ENCODE data around the gene OBP2B.
"Not testable (repeated sequence)": the region's sequence is repeated elsewhere in the genome, so short reads cannot be mapped to it uniquely, and the experiment has no call there.

The OBP2B gene

DNA sequence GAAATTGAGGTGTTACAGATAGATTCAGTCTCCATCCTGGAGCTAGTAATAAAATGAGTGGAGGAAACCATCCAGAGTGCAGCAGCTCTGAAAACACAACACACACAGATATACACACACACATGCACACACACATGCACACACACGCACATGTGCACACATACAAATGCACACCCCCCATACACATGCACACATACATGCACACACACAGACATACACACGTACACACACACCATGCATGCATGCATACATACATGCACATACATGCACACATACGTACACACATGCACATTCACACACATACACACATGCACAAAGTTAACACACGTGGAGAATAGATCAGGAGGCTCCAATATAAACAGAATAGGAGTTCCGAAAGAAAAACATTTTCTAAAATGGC, 21.0 kb upstream of the OBP2B start:
- DNase-seq (ENCODE audit: low read depth) = no peak
- TF ChIP-seq, protein P1, sequence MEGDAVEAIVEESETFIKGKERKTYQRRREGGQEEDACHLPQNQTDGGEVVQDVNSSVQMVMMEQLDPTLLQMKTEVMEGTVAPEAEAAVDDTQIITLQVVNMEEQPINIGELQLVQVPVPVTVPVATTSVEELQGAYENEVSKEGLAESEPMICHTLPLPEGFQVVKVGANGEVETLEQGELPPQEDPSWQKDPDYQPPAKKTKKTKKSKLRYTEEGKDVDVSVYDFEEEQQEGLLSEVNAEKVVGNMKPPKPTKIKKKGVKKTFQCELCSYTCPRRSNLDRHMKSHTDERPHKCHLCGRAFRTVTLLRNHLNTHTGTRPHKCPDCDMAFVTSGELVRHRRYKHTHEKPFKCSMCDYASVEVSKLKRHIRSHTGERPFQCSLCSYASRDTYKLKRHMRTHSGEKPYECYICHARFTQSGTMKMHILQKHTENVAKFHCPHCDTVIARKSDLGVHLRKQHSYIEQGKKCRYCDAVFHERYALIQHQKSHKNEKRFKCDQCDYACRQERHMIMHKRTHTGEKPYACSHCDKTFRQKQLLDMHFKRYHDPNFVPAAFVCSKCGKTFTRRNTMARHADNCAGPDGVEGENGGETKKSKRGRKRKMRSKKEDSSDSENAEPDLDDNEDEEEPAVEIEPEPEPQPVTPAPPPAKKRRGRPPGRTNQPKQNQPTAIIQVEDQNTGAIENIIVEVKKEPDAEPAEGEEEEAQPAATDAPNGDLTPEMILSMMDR (IDR thresholded peaks at IDR 0.05; ENCODE audit: insufficient read depth, low read depth, low read length, missing control alignments) = no peak

DNA sequence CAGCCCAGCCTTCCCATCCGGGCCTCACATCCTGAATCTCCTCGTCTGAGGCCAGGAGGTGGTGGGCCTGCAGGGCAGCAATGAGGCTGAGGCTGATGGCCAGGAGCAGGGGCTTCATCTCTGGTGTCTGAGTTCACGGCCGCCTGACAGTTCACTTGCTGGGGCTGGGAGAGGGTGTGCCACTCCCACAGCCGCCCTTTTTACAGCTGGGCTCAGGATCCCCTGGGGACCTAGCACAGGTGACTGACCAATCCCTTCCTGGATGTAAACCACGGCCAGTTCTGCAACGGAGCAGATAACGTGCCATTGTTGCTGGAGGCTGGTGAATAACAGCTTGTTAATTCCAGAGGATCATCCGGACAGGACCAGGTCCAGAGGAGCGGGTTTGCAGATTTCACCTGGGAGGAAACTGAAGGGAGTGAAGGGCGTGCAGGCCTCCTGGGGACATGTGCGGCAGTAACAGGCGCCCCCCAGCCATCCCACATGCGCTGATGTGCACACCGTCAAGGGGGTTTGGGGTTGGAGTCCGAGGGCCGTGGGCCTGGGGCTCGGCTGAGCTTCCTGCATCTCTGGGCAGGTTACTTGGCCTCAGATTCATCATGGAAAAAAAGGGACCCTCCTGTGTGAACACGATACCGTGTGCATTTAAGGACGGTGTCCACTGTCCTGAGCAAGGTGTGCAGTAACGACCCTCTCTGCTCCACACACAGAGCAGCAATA, 19.6 kb upstream of the OBP2B start:
- DNase-seq (ENCODE audit: low read depth); H3K4me3 ChIP-seq (ENCODE audit: low read length): not testable (repeated sequence)

More for the DNA sequence above, 21.0 kb upstream of the OBP2B start:
- no peak overlapping the region for H3K4me3 ChIP-seq (ENCODE audit: low read length)

DNA sequence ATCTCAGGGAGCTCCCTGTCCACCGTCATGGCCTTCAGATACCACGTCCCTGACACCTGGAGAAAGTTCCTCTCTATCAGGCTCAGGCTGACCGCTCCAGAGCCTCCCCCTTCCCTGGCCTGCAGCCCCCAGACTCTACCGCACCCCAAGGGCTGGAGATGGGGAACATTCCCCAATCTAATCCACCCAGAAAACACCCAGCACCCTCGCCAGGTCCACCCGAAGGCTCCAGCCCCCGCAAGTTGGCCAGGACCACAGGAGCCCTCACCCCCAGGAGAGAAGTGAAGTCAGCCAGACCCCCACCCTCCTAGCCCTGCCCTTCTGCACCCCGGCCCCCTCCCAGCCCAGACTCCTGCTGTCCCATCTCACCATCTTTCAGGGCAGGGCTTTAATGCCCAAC, 18.9 kb upstream of the OBP2B start:
- not testable (repeated sequence) for DNase-seq (ENCODE audit: low read depth); H3K4me3 ChIP-seq (ENCODE audit: low read length)

DNA sequence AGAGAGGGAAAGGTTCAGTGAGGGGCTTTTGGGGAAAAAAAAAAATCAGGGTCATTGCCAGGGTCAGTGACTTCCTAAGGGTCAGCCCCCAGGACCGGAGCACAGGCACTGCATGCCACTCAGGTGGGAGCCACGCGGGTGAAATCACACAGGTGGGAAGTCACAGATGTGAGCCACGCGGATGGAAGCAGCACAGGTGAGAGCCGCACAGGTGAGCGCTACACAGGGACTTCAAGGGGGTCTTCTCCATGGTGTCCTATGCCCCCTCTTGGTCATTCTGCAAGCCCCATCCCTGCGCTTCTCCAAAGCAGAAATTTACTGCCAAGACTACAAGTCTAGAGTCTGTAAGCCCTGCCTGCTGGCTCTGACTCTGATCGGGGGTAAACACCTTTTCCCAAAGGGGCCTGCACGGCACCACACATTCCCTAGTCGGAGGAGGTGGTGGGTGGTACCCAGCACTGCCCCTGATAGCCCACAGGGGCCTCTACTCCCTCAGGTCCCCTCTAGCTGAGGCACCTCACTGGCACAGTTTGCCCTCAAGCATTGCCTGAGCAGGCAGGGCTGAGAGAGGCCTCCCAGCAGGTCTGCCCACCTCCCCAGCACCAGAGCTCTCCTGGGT, 18.3 kb upstream of the OBP2B start:
- no peak for DNase-seq (ENCODE audit: low read depth)
- TF ChIP-seq, protein P1 (IDR thresholded peaks at IDR 0.05; ENCODE audit: insufficient read depth, low read depth, low read length, missing control alignments) = no peak
- H3K4me3 ChIP-seq (ENCODE audit: low read length) = no peak overlapping the region

DNA sequence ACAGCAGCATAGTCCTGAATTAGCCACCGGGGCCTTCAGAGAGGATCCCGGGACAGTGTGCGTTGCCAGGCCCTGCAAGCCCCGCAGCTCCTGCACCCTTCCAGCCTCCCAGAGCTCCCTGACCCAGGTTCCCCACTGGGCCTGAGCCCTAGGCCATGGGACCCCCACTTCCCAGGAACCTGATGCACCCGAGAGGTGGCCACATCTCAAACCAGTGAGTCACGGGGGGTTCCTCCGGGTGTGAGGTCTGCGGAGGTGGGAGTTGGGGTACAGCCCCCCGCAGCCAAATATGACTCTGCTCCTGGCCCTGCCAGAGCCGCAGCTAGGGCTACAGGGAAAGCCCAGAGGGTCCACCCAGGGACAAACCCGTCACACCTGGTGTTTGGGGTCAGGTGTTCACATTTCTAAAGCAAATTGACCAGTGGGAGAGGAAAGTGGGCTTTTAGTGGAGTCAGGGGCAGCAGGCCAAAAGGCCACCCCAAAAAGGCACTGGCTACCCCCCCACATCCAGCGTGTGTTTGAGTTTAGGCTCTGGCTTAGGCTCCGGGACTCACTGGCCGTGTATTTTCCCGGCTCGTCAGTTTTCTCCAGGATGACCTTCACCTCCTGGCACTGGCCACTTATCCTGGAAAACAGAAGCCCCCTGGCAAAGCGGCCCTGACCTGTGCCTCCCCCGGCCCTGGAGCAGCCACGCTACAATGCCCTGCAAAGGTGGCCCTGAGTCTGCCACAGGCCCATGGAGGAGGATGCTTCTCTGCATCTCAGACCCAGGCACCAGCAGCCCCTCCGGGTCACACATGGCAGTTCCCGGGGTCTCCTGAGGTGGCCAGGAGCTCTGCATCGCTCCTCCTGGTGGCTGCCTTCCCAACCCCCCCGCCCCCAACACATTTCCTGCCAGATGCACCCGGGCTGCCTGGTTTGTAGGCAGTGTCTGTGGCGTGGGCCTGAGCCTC, 17.4 kb upstream of the OBP2B start:
- no peak overlapping the region for H3K4me3 ChIP-seq (ENCODE audit: low read length)
- DNase-seq (ENCODE audit: low read depth) = no peak
- TF ChIP-seq, protein P1 (IDR thresholded peaks at IDR 0.05; ENCODE audit: insufficient read depth, low read depth, low read length, missing control alignments) = no peak

DNA sequence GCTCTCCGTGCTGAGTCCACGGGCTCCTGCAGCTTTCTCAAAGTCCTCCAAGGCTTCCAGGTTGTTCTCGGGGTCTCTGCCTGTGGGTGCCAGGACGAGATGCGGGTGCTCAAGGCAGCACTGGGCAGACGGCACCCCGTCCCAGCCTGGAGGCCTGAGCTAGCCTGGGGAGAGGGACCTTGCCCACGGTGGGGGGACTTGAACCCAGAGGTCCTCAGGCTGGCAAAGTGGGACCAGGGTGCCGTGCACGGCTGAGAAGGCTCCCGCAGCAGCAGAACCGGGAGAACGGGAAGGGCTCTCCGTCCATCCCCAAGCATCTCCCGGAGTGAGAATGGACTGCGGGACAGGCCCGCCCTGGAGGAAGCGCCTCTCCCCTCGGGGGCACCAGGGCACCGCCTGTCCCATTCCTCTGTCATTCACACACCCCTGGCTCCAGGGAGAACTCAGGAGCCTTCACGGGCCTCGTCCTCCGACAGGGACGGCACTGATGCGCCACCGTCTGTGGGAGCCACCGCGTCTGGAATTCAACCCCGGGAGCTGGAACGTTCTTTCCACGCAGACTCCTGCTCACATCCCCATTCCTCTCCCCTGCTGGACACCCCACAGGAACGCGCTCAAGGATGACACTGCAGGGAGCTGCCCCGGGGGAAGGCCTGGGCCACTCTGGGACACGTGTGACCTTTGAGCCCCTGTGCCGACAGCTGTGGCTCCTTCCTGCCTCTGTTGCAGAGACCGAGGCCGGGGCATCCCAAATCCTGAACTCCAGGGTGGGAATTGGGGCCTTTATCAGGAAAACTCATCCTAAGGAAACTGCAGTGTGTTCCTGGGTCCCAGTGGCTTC, 16.3 kb upstream of the OBP2B start:
- TF ChIP-seq, protein P1 (IDR thresholded peaks at IDR 0.05; ENCODE audit: insufficient read depth, low read depth, low read length, missing control alignments) = no peak
- H3K4me3 ChIP-seq (ENCODE audit: low read length) = no peak overlapping the region
- no peak for DNase-seq (ENCODE audit: low read depth)

DNA sequence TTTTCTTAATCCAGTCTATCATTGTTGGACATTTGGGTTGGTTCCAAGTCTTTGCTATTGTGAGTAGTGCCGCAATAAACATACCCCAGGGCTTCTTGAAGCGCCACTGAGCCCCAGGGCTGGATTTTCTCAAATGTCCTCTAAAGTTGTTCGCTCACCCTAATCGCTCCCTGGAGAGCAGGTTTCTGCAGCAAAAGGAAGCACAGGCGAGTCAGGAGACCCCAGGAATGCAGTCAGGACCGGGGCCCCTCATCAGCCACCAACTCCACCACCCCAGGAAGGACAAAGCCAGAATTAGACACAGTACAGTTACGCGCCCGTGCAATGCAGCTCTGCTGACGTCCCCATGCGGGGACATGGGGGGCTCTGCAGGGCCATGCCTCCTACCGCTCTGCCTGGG, 15.7 kb upstream of the OBP2B start:
- H3K4me3 ChIP-seq (ENCODE audit: low read length) = no peak overlapping the region
- TF ChIP-seq, protein P1 (IDR thresholded peaks at IDR 0.05; ENCODE audit: insufficient read depth, low read depth, low read length, missing control alignments) = no peak
- DNase-seq (ENCODE audit: low read depth) = no peak

DNA sequence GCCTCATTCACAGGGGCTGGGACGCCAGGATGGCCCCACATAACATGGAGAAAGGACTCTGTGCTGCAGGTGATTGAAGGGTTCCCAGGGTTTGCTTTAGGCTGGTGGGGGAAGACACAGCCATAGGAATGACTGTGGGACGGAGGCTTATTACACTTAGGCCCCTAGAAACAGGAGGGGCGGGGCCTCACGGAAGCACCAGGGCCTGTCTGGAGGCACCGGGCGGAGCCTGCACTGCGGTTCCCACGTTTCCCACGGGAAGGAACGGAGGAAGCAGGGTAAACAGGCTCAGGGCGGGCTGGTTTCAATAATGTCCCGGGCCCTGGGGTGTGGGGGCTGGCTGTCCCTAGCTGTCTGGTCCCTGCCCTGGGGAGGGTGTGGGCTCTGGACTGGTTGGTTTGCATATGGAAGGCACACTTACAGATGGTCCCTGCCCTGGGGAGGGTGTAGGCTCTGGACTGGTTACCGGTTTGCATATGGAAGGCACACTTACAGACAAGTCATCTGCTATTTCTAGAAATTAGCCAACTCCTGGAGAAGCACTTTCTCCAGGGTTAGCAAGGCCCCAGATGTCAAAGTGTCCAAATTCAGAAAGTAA, 14.2 kb upstream of the OBP2B start:
- DNase-seq (ENCODE audit: low read depth); H3K4me3 ChIP-seq (ENCODE audit: low read length): not testable (repeated sequence)

DNA sequence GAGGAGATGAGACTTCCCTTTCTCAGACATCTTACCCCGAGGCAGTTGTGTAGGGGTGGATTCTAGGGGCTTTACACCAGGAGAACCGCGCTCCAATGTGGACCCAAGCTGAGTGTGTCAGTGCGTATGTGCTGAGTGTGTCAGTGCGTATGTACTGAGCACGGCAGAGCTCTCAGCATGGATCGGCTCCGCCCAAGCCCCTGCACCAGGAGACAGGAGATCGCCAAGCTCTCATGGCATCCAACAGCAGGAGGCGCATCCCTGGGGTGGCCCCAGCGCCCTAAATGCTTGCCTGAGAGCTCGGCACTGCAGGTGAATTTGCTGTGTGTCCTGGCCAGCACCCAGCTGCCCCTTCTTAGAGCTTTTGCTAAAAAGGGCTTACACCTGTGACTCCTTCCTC, 12.9 kb upstream of the OBP2B start:
- not testable (repeated sequence) for H3K4me3 ChIP-seq (ENCODE audit: low read length); DNase-seq (ENCODE audit: low read depth)
